Hepatocyte (in vitro differentiated cells): ENCODE data around the gene EVA1A.

ENCODE experiments used
- CTCF ChIP-seq: fragments of 200-600 bp; sonication (generic); IDR thresholded peaks from 2 replicates; pipeline ENCODE4 v1.5.1; 2016; ENCODE audit warnings: antibody characterized with exemption, mild to moderate bottlenecking; ENCODE audit not compliant: poor library complexity
- EZH2 ChIP-seq: fragments of 200-600 bp; sonication (generic); IDR thresholded peaks from 2 replicates; pipeline ENCODE4 v1.6.1; 2016; ENCODE audit warnings: antibody characterized with exemption, mild to moderate bottlenecking, borderline replicate concordance

GRCh38 chr2:75606761-75607399 is 46.1 kb upstream of the EVA1A start:
- TF ChIP-seq CTCF (no peak), EZH2 (no peak)
